IMR-90 (cell line): ENCODE results near the gene ZAP70. TPM values are rescaled to one million over a fixed set of nuclear protein-coding genes. Genes with fewer than 3 reads are reported as not detected.
A peak's percentile ranks its signal among the peaks of the same experiment; 100 is the strongest.

Experiments
- ATAC-seq: fragments of 200-7000 bp; cut with Tn5 transposase; 2 replicates; pipeline ENCODE4 v1.9.1; 2020; ENCODE audit warnings: low read depth, mild to moderate bottlenecking, moderate library complexity
- BruUV-seq: library from RNA; stranded (reverse); fragments of 400-500 nt; replicated peaks from 2 replicates; lab custom pipeline; 2021; lab: Mats Ljungman, UMichigan
- CTCF ChIA-PET: fragments of 300-600 bp; formaldehyde crosslinking; extraction: SDS; loops from one replicate; lab custom pipeline; 2021; ENCODE audit warnings: antibody characterized with exemption; lab: Yijun Ruan, JAX
- POLR2A ChIA-PET: fragments of 300-600 bp; sonication (Branson Sonifier 250); formaldehyde crosslinking; loops from one replicate; lab custom pipeline; 2022; ENCODE audit warnings: antibody characterized with exemption; ENCODE audit not compliant: unreplicated experiment; lab: Charles Lee
- DNase-seq: peaks from one replicate; pipeline ENCODE4 v3.0.0; 2013
- H2AFZ ChIP-seq: replicated peaks from 2 replicates; pipeline ENCODE3; 2013; ENCODE audit warnings: low read length, mild to moderate bottlenecking; ENCODE audit not compliant: poor library complexity
- H2AK5ac ChIP-seq: 2 replicates; pipeline ENCODE4 v1.6.1; 2013; ENCODE audit warnings: low read depth, low read length, inconsistent platforms
- H2AK9ac ChIP-seq: replicated peaks from 2 replicates; pipeline ENCODE3; 2013; ENCODE audit warnings: mild to moderate bottlenecking, low read depth, low read length, moderate library complexity; ENCODE audit not compliant: poor library complexity
- H2BK120ac ChIP-seq: 2 replicates; pipeline ENCODE4 v1.6.1; 2013; ENCODE audit warnings: low read depth, low read length, inconsistent platforms
- H2BK15ac ChIP-seq: 3 replicates; pipeline ENCODE4 v1.6.1; 2013; ENCODE audit warnings: low read depth, low read length, inconsistent platforms
- H2BK20ac ChIP-seq: 2 replicates; pipeline ENCODE4 v1.6.1; 2013; ENCODE audit warnings: low read depth, mild to moderate bottlenecking, inconsistent platforms, low read length, moderate library complexity
- H2BK5ac ChIP-seq: 2 replicates; pipeline ENCODE4 v1.6.1; 2013; ENCODE audit warnings: mild to moderate bottlenecking, low read depth, low read length, inconsistent platforms; ENCODE audit not compliant: poor library complexity, severe bottlenecking
- H3K14ac ChIP-seq: replicated peaks from 2 replicates; pipeline ENCODE4 v1.6.1; 2013; ENCODE audit warnings: low read depth, low read length, inconsistent platforms
- H3K18ac ChIP-seq: 2 replicates; pipeline ENCODE4 v1.6.1; 2013; ENCODE audit warnings: low read depth, low read length, control low read depth
- H3K23ac ChIP-seq: 2 replicates; pipeline ENCODE4 v1.6.1; 2013; ENCODE audit warnings: low read depth, low read length, inconsistent platforms
- H3K27ac ChIP-seq: 2 replicates; pipeline ENCODE4 v1.5.1; 2013; ENCODE audit warnings: mild to moderate bottlenecking, control low read depth, low read length; ENCODE audit not compliant: insufficient read depth
- H3K27me3 ChIP-seq: 2 replicates; pipeline ENCODE4 v1.6.1; 2013; ENCODE audit warnings: low read length; ENCODE audit not compliant: control insufficient read depth, insufficient read depth
- H3K36me3 ChIP-seq: 2 replicates; pipeline ENCODE4 v1.6.1; 2013; ENCODE audit warnings: low read length, mixed read lengths; ENCODE audit not compliant: control insufficient read depth, insufficient read depth
- H3K4ac ChIP-seq: 2 replicates; pipeline ENCODE4 v1.6.1; 2013; ENCODE audit warnings: low read depth, low read length, inconsistent platforms
- H3K4me1 ChIP-seq: 2 replicates; pipeline ENCODE4 v1.6.1; 2013; ENCODE audit warnings: low read length, mixed read lengths; ENCODE audit not compliant: control insufficient read depth, insufficient read depth
- H3K4me2 ChIP-seq: 2 replicates; pipeline ENCODE4 v1.6.1; 2013; ENCODE audit warnings: low read depth, mild to moderate bottlenecking, control low read depth, low read length, moderate library complexity
- H3K4me3 ChIP-seq: 2 replicates; pipeline ENCODE4 v1.5.1; 2013; ENCODE audit warnings: low read depth, mild to moderate bottlenecking, control low read depth, low read length, moderate library complexity; ENCODE audit not compliant: insufficient read depth
- H3K56ac ChIP-seq: 2 replicates; pipeline ENCODE4 v1.6.1; 2013; ENCODE audit warnings: low read length, inconsistent platforms; ENCODE audit not compliant: insufficient read depth; ENCODE audit errors: extremely low read depth
- H3K79me1 ChIP-seq, 2 experiments: 2 replicates each; pipeline ENCODE4 v1.6.1; 2013; ENCODE audit warnings: low read length in 2 of 2, inconsistent platforms in 1 of 2, low read depth in 1 of 2
- H3K9ac ChIP-seq: 2 replicates; pipeline ENCODE4 v1.6.1; 2013; ENCODE audit warnings: low read depth, low read length, control low read depth
- H3K9me1 ChIP-seq: 2 replicates; pipeline ENCODE4 v1.6.1; 2013; ENCODE audit warnings: low read length, inconsistent platforms; ENCODE audit not compliant: insufficient read depth
- H3K9me3 ChIP-seq: 2 replicates; pipeline ENCODE4 v1.6.1; 2013; ENCODE audit warnings: low read length; ENCODE audit not compliant: control insufficient read depth, insufficient read depth
- H4K20me1 ChIP-seq: 2 replicates; pipeline ENCODE4 v1.6.1; 2013; ENCODE audit warnings: low read length, inconsistent platforms; ENCODE audit not compliant: insufficient read depth
- H4K5ac ChIP-seq: 2 replicates; pipeline ENCODE4 v1.6.1; 2013; ENCODE audit warnings: mild to moderate bottlenecking, low read depth, low read length, control low read depth
- H4K8ac ChIP-seq, 2 experiments: 2 replicates each; pipeline ENCODE4 v1.6.1; 2013; ENCODE audit warnings: low read depth in 2 of 2, low read length in 2 of 2, control low read depth in 1 of 2, inconsistent platforms in 1 of 2
- H4K91ac ChIP-seq: 2 replicates; pipeline ENCODE4 v1.6.1; 2013; ENCODE audit warnings: low read depth, low read length, inconsistent platforms; ENCODE audit not compliant: insufficient read depth
- BHLHE40 ChIP-seq: fragments of 150-350 bp; IDR thresholded peaks from 2 replicates; pipeline ENCODE4 v1.6.1; 2016; ENCODE audit warnings: mild to moderate bottlenecking, low read depth, low read length
- CTCF ChIP-seq: conservative IDR thresholded peaks from 2 replicates; pipeline ENCODE4 v1.5.1; 2012; ENCODE audit warnings: mild to moderate bottlenecking, low read depth, low read length, improper control_type of control experiment
- ELK1 ChIP-seq: fragments of 150-350 bp; IDR thresholded peaks from 2 replicates; pipeline ENCODE4 v1.6.1; 2016; ENCODE audit warnings: low read depth, mild to moderate bottlenecking, low read length, moderate library complexity, borderline replicate concordance
- FOS ChIP-seq: fragments of 150-350 bp; IDR thresholded peaks from 2 replicates; pipeline ENCODE4 v1.6.1; 2016; ENCODE audit warnings: low read depth, low read length
- MXI1 ChIP-seq: IDR thresholded peaks from 2 replicates; pipeline ENCODE4 v1.6.1; 2012; ENCODE audit warnings: low read depth, mild to moderate bottlenecking, low read length, moderate library complexity, borderline replicate concordance
- RAD21 ChIP-seq: IDR thresholded peaks from 2 replicates; pipeline ENCODE4 v1.6.1; 2012; ENCODE audit warnings: low read length, improper control_type of control experiment
- RFX5 ChIP-seq: IDR thresholded peaks from 2 replicates; pipeline ENCODE4 v1.8.0; 2012; ENCODE audit warnings: low read depth, mild to moderate bottlenecking, low read length, moderate library complexity
- SMC3 ChIP-seq: fragments of 150-350 bp; IDR thresholded peaks from 2 replicates; pipeline ENCODE4 v1.6.1; 2016; ENCODE audit warnings: low read depth, mild to moderate bottlenecking, antibody characterized with exemption, low read length, moderate library complexity
- WGBS, 2 experiments: methylation state at CpG; one replicate each; pipeline versions ENCODE4 v1.1.5 to v1.1.7; 2013; ENCODE audit warnings: missing lambda C conversion rate in 2 of 2; ENCODE audit not compliant: insufficient read length in 1 of 2; ENCODE audit errors: extremely low coverage in 2 of 2; 5-methylcytosine and 5-hydroxymethylcytosine counted together
- dilution Hi-C: fragments of 300-500 bp; cut with HindIII; formaldehyde crosslinking; loops from one replicate; pipeline ENCODE4 v1.14.3; 2018; ENCODE audit warnings: low sequenced_read_pairs; ENCODE audit not compliant: unreplicated experiment
- in situ Hi-C: fragments of 300-500 bp; cut with MboI; formaldehyde crosslinking; loops from 3 replicates; pipeline ENCODE4 v1.14.3; 2019; ENCODE audit warnings: low sequenced_read_pairs, inconsistent platforms, mixed read lengths
- intact Hi-C: fragments of 100-400 bp; cut with micrococcal nuclease; formaldehyde crosslinking; loops from 2 replicates; pipeline ENCODE4 v1.10.0; 2022
- polyA plus RNA-seq, 3 experiments: library from polyadenylated mRNA; depleted of rRNA; stranded (reverse); fragments of >200 nt; gene quantifications; 2 replicates each; pipeline ENCODE4 v1.2.3, GENCODE V29; 2012; ENCODE audit warnings: low replicate concordance in 1 of 3
- total RNA-seq: library from RNA; depleted of rRNA; stranded (reverse); fragments of >200 nt; gene quantifications from 2 replicates; pipeline ENCODE4 v1.2.3, GENCODE V29; 2012
- TF ChIP-seq, protein P1 (sequence below): fragments of 150-350 bp; IDR thresholded peaks from 2 replicates; pipeline ENCODE4 v1.6.1; 2017; ENCODE audit warnings: mild to moderate bottlenecking, antibody characterized with exemption, low read length, low read depth

The ZAP70 gene
- total and polyA plus RNA-seq, 2 of the 4 experiments (the other 2 are of a cell fraction) = under 0.01 to 0.09 TPM

DNA sequence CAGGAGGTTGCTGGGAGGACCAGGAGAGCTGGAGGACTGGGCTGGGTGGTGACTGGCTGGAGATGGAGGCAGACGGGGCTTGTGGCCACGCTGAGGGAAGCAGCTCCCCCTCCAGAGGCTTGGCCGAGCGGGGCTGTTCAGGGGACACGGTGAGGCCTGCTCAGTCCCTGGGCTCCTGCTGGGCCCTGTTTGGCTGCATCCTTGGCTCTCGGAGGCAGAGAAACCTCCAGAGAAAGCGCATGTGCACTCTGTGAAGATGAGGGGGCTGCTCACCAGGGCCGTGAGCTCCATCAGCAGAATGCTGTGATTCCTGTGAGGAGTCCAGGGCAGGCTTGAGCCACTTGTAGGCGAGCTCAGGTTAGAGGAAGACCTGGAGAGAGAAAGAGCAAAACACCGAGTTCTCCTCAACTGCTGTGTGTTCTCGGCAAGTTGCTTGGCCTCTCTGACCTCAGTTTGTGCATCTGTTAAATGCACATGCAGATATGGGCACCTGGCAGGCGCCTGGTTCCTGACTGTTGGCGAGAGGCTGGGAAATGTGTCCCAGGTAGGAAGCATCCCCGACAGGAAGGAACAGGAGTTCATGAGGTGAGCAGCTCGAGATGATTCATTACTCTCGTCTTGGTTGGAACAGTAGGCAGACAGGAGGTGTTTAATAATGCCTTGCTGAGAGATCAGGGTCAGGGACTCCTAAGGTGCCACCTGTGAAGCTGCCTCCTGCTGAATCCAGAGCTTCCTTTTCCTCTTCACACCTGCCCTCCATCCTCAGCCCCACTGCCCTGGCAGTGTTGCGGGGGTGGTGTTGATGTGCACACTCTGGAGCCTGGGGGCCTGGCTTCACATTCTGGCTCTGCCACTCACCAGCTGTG lies 941 bp downstream of the ZAP70 start:
- CTCF ChIA-PET = interaction anchor here (0.8 kb wide), 1 partner anchor 9 kb away, joined by 3 read pairs; no protein-coding TSS in a partner anchor

More for the DNA sequence above, 941 bp downstream of the ZAP70 start:
- no peak overlapping the region for H4K91ac ChIP-seq
- POLR2A ChIA-PET = no interaction called here
- H3K36me3 ChIP-seq = no peaks in the 10 kb centered on the region
- no peak overlapping the region for H2AFZ ChIP-seq
- no peak overlapping the region for H3K14ac ChIP-seq
- H3K56ac ChIP-seq = no peak overlapping the region
- H3K9me3 ChIP-seq = no peaks in the 10 kb centered on the region
- H3K27ac ChIP-seq = no peak overlapping the region
- in situ Hi-C loops = no loop called here
- H3K27me3 ChIP-seq = peaks cover 25% of the 10 kb centered on the region
- H3K4me3 ChIP-seq = no peak overlapping the region
- dilution Hi-C loops = no loop called here
- TF ChIP-seq FOS = no peak
- no peak for TF ChIP-seq RAD21
- no peak for TF ChIP-seq CTCF
- TF ChIP-seq RFX5 = no peak
- TF ChIP-seq MXI1 = no peak
- TF ChIP-seq SMC3 = no peak
- TF ChIP-seq ELK1 = no peak
- TF ChIP-seq, protein P1, sequence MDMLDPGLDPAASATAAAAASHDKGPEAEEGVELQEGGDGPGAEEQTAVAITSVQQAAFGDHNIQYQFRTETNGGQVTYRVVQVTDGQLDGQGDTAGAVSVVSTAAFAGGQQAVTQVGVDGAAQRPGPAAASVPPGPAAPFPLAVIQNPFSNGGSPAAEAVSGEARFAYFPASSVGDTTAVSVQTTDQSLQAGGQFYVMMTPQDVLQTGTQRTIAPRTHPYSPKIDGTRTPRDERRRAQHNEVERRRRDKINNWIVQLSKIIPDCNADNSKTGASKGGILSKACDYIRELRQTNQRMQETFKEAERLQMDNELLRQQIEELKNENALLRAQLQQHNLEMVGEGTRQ = no peak
- no peak for TF ChIP-seq BHLHE40
- H3K79me1 ChIP-seq = no peaks in the 10 kb centered on the region
- H3K4me1 ChIP-seq = no peaks in the 10 kb centered on the region
- H3K9ac ChIP-seq = no peak overlapping the region
- no TSS peak for BruUV-seq
- H3K4me2 ChIP-seq = no peak overlapping the region
- H2BK15ac ChIP-seq = no peak overlapping the region
- H2BK5ac ChIP-seq = no peak overlapping the region
- H4K5ac ChIP-seq = no peak overlapping the region
- ATAC-seq = no peak
- no peaks in the 10 kb centered on the region for H3K9me1 ChIP-seq
- peak overlapping the region; percentile 42 for H2AK9ac ChIP-seq
- H4K20me1 ChIP-seq = no peaks in the 10 kb centered on the region; the same call in 1 of the 2 replicates
- intact Hi-C loops = no loop called here
- H2BK20ac ChIP-seq = no peak overlapping the region
- no peak overlapping the region for H4K8ac ChIP-seq
- no peak overlapping the region for H3K4ac ChIP-seq
- no peak overlapping the region for H3K18ac ChIP-seq
- no peak overlapping the region for H2AK5ac ChIP-seq
- no peak overlapping the region for H2BK120ac ChIP-seq
- H3K23ac ChIP-seq = no peak overlapping the region
- 79% methylated on average over 4 of the region's 17 CpGs; no CpG with 5 or more reads in 1 of the 2 experiments for WGBS, 2 experiments
- DNase-seq = no peak
